Left kidney (tissue), 2 donors: ENCODE data around the gene LAMA5. TPM values are rescaled to one million over a fixed set of nuclear protein-coding genes. Genes with fewer than 3 reads are reported as not detected.

Experiments used
- DNase-seq: peaks from one replicate; pipeline ENCODE4 v3.0.0-alpha.2; 2013
- polyA plus RNA-seq: library from polyadenylated mRNA; unstranded; fragments of 120-200 nt; gene quantifications from one replicate; pipeline ENCODE4 v1.2.1, GENCODE V29; 2013; ENCODE audit not compliant: insufficient read length

Gene LAMA5
- polyA plus RNA-seq, 1 donor, result 119 TPM

DNA sequence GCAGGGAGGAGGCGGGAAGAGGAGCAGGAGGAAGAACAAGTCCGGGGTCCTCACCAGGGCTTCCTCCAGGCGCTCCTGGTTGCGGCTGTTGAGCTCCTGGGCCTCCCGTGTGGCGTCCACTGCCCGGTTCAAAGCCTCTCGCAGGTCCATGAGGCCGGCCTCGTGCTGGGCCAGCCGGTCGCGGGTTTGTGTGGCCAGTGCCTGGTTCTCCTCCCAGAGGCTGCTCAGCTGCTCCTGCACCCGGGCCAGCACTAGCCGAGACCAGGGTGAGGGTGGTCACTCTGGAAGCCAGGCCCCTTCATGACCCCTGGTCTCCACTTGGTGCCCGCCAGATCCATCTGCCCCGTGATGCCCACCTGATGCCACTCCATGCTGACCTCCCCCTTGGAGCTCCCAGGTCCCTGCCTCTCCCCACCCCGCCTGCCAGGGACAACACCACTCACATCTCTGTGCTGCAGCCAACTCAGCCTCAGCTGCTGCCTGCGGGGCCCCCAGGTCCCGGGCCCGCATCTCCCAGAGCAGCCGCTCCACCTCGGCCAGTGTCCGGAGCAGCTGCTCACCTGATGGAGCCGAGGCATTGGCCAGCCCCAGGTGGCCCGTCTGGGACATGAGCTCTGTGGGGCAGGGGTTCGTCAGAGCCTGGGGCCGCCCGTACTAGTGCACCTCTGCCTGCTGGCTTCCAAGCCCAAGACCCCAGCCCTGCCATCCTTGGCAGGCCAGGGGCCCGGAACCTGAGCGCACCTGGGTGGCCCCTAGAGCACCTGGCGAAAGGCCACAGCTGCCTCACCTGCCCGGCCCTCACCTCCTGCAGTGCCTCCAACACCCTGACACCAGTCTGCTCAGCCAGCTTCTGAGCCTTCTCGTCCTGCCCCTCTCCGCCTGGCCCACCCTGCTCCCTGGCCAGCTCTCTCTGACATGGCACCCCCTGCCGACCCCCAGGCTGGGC, 48.4 kb downstream of the LAMA5 start:
- no peak for DNase-seq

GRCh38 chr20:62317167-62317655, 49.9 kb downstream of the LAMA5 start:
- DNase-seq, result no peak

- no peak for DNase-seq
Observed at GRCh38 chr20:62316331-62317166, 50.6 kb downstream of the LAMA5 start.

- DNase-seq, result no peak
Observed at GRCh38 chr20:62315773-62316172, 51.3 kb downstream of the LAMA5 start.

DNA sequence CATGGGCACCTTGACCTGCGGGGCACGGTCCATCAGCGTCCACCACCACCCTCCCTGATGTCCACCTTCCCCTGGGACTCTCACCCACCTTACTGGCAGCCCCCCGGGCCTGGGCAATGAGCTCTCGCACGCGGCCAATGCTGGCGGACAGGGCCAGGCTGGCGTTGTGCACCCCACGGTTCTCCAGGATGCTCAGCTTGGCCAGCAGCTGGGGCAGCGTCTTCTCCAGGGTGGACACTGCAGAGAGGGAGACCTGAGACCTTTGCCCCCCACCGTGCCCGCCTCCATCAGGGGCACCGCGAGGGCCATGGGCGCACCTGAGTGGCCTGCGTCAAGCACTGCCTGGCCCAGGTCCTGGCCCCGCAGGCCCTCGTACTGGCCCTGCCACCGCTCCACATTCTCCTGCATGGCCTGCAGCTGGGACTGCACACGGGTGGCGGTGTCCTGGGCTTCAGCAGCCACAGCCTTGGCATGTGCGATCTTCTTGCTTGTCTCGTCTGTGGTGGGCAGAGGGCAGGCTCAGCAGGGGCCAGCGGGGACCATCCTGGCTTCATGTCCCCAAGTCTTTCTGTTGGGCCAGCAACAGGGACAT, 52.3 kb downstream of the LAMA5 start:
- DNase-seq, result no peak

GRCh38 chr20:62314339-62314638, 52.8 kb downstream of the LAMA5 start:
- no peak for DNase-seq

- DNase-seq, result no peak
Observed at GRCh38 chr20:62313460-62314338, 53.4 kb downstream of the LAMA5 start.

- no peak for DNase-seq
Observed at GRCh38 chr20:62313021-62313420, 54.1 kb downstream of the LAMA5 start.

DNA sequence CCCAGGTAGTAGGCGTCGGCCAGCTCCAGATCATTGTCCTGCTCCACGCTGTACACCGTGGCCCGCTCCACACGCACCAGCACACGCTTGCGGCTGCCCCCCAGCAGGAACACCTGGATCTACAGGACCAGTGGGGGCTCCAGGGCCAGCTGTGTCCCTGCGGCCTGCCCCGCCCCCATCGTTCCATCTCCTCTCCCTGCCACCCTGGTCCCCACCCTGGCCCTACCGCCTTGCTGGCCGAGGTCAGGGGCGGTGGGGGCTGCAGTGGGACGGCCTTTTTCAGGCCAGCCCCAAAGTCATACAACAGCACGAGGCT, 54.5 kb downstream of the LAMA5 start:
- no peak for DNase-seq

DNA sequence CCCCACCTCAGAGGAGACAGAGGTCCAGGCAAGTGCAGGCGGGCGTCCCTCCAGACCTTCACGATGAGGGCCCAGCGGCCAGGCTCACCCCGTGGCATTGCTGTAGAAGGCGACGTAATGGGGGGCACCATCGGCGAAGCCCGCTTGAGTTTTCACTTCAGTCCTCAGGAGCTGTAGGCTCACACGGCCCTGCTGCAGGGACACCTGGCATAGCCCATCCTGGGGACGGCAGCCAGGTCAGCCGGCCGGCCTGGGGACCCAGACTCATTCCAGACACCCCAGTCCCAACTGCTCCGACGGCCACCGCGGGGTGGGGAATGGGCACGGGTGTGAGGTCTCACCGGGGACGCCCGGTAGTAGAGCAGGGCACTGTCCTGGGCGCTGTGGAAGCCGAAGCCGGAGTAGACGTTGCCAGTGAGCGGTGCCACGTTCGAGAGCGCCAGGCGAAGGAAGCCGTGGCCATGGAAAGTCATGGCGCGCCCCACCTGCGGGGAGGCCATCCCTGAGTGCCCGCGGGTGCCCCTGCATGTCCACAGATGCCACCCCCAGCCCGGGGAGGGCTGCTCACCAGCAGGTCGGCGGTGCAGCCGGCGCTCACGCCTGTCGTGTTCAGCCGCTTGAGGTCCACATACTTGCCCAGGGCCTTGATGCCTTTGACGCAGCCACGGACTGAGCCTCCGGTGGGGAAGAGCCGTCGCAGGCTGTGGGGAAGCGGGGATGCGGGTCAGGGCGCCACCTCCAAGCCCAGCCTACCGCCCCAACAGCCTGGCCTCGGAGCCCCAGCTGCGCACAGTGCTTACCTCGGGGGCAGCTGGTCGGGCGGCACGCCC, 55.1 kb downstream of the LAMA5 start:
- DNase-seq, result no peak

DNA sequence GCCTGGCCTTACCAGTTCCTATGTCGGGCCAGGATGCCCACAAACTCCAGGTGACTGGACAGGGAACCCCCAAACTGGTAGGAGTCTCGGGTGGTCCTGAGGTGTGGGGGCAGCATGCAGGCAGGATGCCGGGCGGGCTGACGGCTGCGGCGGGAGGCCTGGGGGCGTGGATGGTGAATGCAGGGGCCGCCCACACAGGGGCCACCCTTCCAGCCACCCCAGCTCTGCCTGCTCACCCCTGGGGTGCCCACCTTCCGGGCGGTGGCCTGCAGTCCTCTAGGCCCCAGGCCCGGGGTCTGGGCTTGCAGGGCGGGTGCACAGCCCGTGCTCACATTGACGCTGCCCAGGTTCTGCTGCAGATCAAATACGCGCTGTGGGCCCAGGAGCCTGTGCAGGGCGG, 56.0 kb downstream of the LAMA5 start:
- no peak for DNase-seq

- DNase-seq, result no peak
Observed at GRCh38 chr20:62310757-62311121, 56.4 kb downstream of the LAMA5 start.

DNA sequence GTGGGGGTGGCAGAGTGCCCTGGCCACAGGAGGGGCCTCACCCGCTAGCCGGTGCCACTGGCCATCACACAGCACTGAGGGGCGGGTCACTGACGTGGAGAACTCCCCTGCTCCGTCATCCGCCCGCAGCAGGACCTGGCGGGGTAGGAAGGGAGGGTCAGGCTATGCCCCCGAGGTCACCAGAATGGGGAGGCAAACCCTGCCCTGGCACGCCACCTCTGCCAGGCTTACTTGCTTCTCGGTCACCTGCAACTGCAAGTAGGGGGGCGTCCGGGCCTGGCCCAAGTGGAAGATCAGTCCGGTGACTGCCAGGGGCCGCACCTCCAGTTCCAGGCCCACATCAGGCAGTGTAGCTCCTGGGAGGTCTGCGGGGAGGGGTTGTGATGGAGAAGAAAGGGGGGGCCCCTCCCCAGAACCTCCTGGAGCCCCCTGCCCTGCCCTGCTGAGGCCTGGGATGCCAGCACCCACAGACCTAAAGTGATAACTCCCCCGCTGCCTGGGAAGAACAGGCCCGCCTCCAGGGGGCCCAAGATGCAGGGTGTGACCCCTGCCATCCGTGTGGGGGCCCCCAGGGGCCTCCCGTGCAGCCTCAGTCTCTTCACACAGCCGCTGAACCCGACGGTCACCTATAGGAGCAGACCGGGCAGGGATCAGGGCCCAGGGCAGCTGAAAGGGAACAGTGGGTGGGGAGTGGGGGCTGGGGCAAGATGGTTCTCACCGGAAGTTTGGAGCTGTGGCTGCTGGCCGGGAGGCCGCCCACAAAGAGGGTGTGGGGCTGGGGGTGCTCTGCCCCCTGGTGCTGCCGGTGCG, 57.0 kb downstream of the LAMA5 start:
- DNase-seq, result no peak

GRCh38 chr20:62309198-62309944, 57.7 kb downstream of the LAMA5 start:
- DNase-seq, result no peak

DNA sequence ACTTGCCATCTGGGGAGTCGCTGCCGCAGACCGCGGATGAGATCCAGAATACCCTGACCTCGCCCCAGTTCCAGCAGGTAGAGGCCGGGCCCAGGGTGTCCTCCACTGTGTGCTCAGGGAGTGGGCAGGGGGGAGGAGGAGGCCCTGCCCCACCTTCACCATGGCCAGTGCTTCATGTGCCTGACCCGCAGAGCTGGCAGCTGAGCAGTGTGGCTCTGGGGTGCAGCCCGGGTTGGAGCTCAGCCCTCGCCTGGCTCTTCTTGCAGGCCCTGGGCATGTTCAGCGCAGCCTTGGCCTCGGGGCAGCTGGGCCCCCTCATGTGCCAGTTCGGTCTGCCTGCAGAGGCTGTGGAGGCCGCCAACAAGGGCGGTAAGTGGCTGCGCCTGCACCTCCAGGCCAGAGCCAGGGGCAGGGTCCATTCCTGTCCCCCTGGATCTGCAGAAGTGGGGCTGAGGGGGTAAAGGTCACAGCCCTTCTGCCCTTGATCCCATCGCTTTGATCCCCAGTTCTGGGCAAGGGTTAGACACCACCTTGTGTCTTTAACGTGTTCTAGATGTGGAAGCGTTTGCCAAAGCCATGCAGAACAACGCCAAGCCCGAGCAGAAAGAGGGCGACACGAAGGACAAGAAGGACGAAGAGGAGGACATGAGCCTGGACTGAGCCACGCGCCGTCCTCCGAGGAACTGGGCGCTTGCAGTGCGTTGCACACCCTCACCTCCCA, 58.9 kb downstream of the LAMA5 start:
- DNase-seq, result no peak

DNA sequence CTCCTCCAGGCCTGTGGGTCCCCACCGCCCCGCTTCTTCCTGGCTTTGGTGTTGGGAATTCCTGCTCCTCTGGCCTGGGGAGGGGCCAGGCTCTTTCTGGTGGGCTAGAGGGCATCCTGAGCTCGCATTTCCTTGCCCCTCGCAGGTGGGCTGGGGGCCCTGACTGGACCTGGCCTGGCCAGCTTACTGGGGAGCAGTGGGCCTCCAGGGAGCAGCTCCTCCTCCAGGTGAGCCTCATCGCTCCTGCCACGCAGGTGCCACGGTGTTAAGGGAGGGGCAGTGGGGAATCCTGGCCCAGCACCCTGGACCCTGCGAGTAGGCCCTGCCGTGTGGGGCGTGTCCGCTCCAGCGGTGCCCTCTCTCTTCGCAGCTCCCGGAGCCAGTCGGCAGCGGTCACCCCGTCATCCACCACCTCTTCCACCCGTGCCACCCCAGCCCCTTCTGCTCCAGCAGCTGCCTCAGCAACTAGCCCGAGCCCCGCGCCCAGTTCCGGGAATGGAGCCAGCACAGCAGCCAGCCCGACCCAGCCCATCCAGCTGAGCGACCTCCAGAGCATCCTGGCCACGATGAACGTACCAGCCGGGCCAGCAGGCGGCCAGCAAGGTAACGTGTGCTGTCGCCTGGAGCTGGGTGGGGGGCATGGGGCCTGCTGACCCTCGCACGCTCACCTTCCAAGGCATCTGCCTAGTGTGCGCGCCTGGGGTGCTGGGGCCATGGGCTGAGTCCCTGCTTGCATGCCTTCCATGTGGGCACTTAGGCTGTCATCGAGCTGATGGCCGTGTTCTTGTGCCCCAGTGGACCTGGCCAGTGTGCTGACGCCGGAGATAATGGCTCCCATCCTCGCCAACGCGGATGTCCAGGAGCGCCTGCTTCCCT, 59.6 kb downstream of the LAMA5 start:
- no peak for DNase-seq

DNA sequence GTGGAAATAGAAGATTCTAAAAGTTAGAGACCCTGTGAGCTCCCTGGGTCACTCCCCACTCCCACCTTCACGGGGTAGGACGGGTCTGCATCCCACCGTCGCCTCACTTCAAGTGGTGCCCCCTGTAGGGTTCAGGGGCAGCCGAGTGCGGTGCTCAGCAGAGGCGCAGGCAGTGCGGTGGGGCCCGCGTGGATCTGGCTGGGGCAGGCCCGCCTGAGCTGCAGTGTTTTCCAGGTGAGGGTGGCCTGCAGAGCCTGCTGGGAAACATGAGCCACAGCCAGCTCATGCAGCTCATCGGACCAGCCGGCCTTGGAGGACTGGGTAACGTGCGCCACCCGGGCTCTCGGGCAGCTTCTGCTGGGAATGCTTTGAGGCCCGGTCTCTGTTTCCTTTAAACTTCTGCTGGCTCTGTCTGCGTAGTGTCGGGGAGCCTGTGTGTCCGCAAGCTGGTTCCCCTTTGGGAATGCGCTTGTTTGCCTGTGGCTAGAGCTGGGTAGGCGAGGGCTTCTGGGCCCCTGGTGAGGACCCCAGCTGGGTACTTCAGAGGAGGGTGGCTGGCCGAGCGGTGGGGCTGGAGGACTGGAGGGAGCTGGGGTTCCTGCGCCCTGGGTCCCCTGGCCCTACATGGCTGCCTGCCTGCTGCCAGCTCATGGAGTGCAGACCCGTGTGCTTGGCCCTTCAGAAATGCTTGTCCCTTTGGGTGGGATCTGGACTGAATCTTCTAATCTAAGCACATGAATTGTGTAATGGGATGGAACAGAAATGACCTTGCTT, 60.5 kb downstream of the LAMA5 start:
- no peak for DNase-seq
